ENCODE results near the gene PTEN.

PTEN gene

DNA sequence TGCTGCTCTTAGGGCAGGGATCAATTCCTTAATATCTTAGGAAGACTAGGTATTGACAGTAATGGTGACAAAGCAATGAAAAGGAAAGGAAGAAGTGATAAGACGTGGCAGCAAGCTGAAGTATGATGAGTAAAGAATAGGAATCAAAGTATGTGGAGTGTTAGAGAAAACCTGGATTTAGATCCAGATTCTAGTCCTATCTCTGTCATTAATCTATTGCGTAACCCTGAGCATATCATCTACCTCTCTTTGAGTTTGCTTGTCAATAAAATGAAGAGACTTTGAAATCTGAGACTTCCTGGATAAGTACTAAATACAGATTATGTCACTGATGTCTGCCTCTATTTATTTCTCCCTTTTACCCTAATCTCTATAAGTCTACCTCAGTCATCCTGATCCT, 89.2 kb downstream of the PTEN start:
- H3K36me3 ChIP-seq (replicated peaks; ENCODE audit: insufficient read depth, low read length) = no peaks in the 10 kb centered on the region; the same call in 1 of the 2 replicates
- no peak overlapping the region for H3K4me3 ChIP-seq (ENCODE audit: low read length)
- no peaks in the 10 kb centered on the region for H3K9me2 ChIP-seq (replicated peaks; ENCODE audit: insufficient read depth, low read length)
- no peak overlapping the region for H3K27ac ChIP-seq (ENCODE audit: low read length)
- H3K79me2 ChIP-seq (ENCODE audit: low read length) = peaks cover 31% of the 10 kb centered on the region
- no peak overlapping the region for H3K9ac ChIP-seq (ENCODE audit: low read length)
- H2AFZ ChIP-seq (ENCODE audit: low read length) = no peak overlapping the region
- H3K9me3 ChIP-seq (replicated peaks; ENCODE audit: insufficient read depth, low read length) = no peaks in the 10 kb centered on the region
- peaks cover 3% of the 10 kb centered on the region; the same call in 1 of the 2 replicates for H3F3A ChIP-seq (ENCODE audit: insufficient read depth, low read length)
- H3K4me2 ChIP-seq (ENCODE audit: low read depth, low read length) = no peak overlapping the region
- DNase-seq = no peak
- TF ChIP-seq EZH2 (optimal IDR thresholded peaks at IDR 0.05; ENCODE audit: low read depth, low read length) = no peak
- H3K27me3 ChIP-seq (replicated peaks; ENCODE audit: insufficient read depth, low read length) = no peaks in the 10 kb centered on the region
- peaks cover 3% of the 10 kb centered on the region; the same call in 1 of the 2 replicates for H4K20me1 ChIP-seq (ENCODE audit: insufficient read depth, low read length)
- H3K4me1 ChIP-seq (ENCODE audit: low read length) = no peaks in the 10 kb centered on the region

DNA sequence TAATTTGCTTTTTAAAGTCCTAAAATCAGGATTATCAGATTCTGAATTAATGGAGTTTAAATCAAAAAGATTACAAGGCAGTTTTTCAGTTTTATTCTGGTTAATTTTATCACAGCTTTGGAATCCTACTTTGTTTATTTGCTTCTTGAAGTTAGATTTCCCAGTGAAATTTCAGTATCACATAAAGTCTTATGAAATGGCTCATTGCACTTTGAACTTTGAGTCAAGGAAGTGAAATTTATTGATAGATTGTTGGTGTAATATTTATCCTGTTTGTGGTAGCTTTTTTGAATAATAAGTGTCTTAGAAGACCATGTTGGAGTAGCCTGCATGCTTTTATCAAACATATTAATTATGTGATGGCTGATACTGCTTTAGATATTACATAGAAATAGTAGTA, 92.6 kb downstream of the PTEN start:
- Histone ChIP-seq H4K20me1 (ENCODE audit: insufficient read depth, low read length) (peaks cover 3% of the 10 kb centered on the region; the same call in 1 of the 2 replicates), H3K36me3 (replicated peaks; ENCODE audit: insufficient read depth, low read length) (no peaks in the 10 kb centered on the region; the same call in 1 of the 2 replicates), H3K9me2 (replicated peaks; ENCODE audit: insufficient read depth, low read length) (no peaks in the 10 kb centered on the region), H3K4me3 (ENCODE audit: low read length) (no peak overlapping the region), H3K79me2 (ENCODE audit: low read length) (peaks cover 35% of the 10 kb centered on the region), H3F3A (ENCODE audit: insufficient read depth, low read length) (peaks cover 3% of the 10 kb centered on the region; the same call in 1 of the 2 replicates), H3K4me2 (ENCODE audit: low read depth, low read length) (no peak overlapping the region), H3K4me1 (ENCODE audit: low read length) (no peaks in the 10 kb centered on the region), H2AFZ (ENCODE audit: low read length) (no peak overlapping the region), H3K27me3 (replicated peaks; ENCODE audit: insufficient read depth, low read length) (no peaks in the 10 kb centered on the region), H3K9me3 (replicated peaks; ENCODE audit: insufficient read depth, low read length) (no peaks in the 10 kb centered on the region), H3K27ac (ENCODE audit: low read length) (no peak overlapping the region), H3K9ac (ENCODE audit: low read length) (no peak overlapping the region)
- TF ChIP-seq, protein P1, sequence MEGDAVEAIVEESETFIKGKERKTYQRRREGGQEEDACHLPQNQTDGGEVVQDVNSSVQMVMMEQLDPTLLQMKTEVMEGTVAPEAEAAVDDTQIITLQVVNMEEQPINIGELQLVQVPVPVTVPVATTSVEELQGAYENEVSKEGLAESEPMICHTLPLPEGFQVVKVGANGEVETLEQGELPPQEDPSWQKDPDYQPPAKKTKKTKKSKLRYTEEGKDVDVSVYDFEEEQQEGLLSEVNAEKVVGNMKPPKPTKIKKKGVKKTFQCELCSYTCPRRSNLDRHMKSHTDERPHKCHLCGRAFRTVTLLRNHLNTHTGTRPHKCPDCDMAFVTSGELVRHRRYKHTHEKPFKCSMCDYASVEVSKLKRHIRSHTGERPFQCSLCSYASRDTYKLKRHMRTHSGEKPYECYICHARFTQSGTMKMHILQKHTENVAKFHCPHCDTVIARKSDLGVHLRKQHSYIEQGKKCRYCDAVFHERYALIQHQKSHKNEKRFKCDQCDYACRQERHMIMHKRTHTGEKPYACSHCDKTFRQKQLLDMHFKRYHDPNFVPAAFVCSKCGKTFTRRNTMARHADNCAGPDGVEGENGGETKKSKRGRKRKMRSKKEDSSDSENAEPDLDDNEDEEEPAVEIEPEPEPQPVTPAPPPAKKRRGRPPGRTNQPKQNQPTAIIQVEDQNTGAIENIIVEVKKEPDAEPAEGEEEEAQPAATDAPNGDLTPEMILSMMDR (IDR thresholded peaks at IDR 0.05; ENCODE audit: low read length) = no peak
- no peak for TF ChIP-seq EZH2 (optimal IDR thresholded peaks at IDR 0.05; ENCODE audit: low read depth, low read length)
- TF ChIP-seq EZH2phosphoT487 (IDR thresholded peaks at IDR 0.05; ENCODE audit: low read length) = no peak
- DNase-seq = no peak

DNA sequence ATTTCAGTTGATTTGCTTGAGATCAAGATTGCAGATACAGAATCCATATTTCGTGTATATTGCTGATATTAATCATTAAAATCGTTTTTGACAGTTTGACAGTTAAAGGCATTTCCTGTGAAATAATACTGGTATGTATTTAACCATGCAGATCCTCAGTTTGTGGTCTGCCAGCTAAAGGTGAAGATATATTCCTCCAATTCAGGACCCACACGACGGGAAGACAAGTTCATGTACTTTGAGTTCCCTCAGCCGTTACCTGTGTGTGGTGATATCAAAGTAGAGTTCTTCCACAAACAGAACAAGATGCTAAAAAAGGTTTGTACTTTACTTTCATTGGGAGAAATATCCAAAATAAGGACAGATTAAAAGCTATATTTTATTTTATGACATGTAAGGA, 94.3 kb downstream of the PTEN start:
- Histone ChIP-seq H3K9me3 (replicated peaks; ENCODE audit: insufficient read depth, low read length) (no peaks in the 10 kb centered on the region), H3K9me2 (replicated peaks; ENCODE audit: insufficient read depth, low read length) (no peaks in the 10 kb centered on the region), H4K20me1 (ENCODE audit: insufficient read depth, low read length) (peaks cover 3% of the 10 kb centered on the region; the same call in 1 of the 2 replicates), H3K9ac (ENCODE audit: low read length) (no peak overlapping the region), H2AFZ (ENCODE audit: low read length) (no peak overlapping the region), H3K4me1 (ENCODE audit: low read length) (no peaks in the 10 kb centered on the region), H3K79me2 (ENCODE audit: low read length) (peaks cover 26% of the 10 kb centered on the region), H3K27me3 (replicated peaks; ENCODE audit: insufficient read depth, low read length) (no peaks in the 10 kb centered on the region), H3F3A (ENCODE audit: insufficient read depth, low read length) (peaks cover 3% of the 10 kb centered on the region; the same call in 1 of the 2 replicates), H3K4me3 (ENCODE audit: low read length) (no peak overlapping the region), H3K27ac (ENCODE audit: low read length) (no peak overlapping the region), H3K4me2 (ENCODE audit: low read depth, low read length) (no peak overlapping the region), H3K36me3 (replicated peaks; ENCODE audit: insufficient read depth, low read length) (peaks cover 5% of the 10 kb centered on the region; the same call in 1 of the 2 replicates)
- TF ChIP-seq, protein P1 (IDR thresholded peaks at IDR 0.05; ENCODE audit: low read length) = no peak
- TF ChIP-seq EZH2phosphoT487 (IDR thresholded peaks at IDR 0.05; ENCODE audit: low read length) (no peak), EZH2 (optimal IDR thresholded peaks at IDR 0.05; ENCODE audit: low read depth, low read length) (no peak)
- DNase-seq = no peak

DNA sequence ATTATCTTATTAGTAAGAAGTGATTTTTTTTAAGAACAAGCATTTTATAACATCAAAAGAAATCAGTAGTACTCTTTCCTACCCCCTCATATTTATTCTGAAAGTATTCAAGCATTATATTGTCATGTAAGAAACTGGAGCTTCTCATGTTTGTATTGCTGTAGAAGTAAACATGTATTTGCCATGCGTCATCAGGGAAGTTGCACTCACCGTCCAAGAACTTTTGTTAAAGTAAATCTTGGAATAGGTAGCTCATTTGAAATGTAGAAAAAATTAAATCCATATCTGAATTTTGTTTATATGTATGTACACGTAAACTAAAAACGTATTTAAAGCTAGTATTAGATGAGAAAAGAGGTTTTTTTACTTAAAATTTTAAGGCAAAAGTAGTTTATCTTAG, 96.8 kb downstream of the PTEN start:
- Histone ChIP-seq H3K79me2 (ENCODE audit: low read length) (peaks cover 18% of the 10 kb centered on the region), H3K4me1 (ENCODE audit: low read length) (no peaks in the 10 kb centered on the region), H3K4me2 (ENCODE audit: low read depth, low read length) (no peak overlapping the region), H3K36me3 (replicated peaks; ENCODE audit: insufficient read depth, low read length) (peaks cover 5% of the 10 kb centered on the region; the same call in 1 of the 2 replicates), H3K9me3 (replicated peaks; ENCODE audit: insufficient read depth, low read length) (no peaks in the 10 kb centered on the region), H3K4me3 (ENCODE audit: low read length) (no peak overlapping the region), H3K9ac (ENCODE audit: low read length) (no peak overlapping the region), H3K27ac (ENCODE audit: low read length) (no peak overlapping the region), H4K20me1 (ENCODE audit: insufficient read depth, low read length) (peaks cover 2% of the 10 kb centered on the region; the same call in 1 of the 2 replicates), H2AFZ (ENCODE audit: low read length) (no peak overlapping the region), H3K27me3 (replicated peaks; ENCODE audit: insufficient read depth, low read length) (no peaks in the 10 kb centered on the region), H3K9me2 (replicated peaks; ENCODE audit: insufficient read depth, low read length) (no peaks in the 10 kb centered on the region), H3F3A (ENCODE audit: insufficient read depth, low read length) (no peaks in the 10 kb centered on the region; the same call in 1 of the 2 replicates)
- TF ChIP-seq EZH2 (optimal IDR thresholded peaks at IDR 0.05; ENCODE audit: low read depth, low read length) (no peak), EZH2phosphoT487 (IDR thresholded peaks at IDR 0.05; ENCODE audit: low read length) (no peak)
- TF ChIP-seq, protein P1 (IDR thresholded peaks at IDR 0.05; ENCODE audit: low read length) = no peak
- DNase-seq = no peak
